Ishikawa (cell line): ENCODE measurements around the gene NR5A1.

Experiments used
- EGR1 ChIP-seq: IDR thresholded peaks from 2 replicates; pipeline ENCODE4 v1.6.1; 2012
- EP300 ChIP-seq: IDR thresholded peaks from 2 replicates; pipeline ENCODE4 v1.6.1; 2012; ENCODE audit warnings: borderline replicate concordance
- MAX ChIP-seq: IDR thresholded peaks from 2 replicates; pipeline ENCODE4 v1.6.1; 2012
- NFIC ChIP-seq: IDR thresholded peaks from 2 replicates; pipeline ENCODE4 v1.6.1; 2012
- RAD21 ChIP-seq: IDR thresholded peaks from 2 replicates; pipeline ENCODE4 v1.6.1; 2012; ENCODE audit warnings: low read depth
- TAF1 ChIP-seq: IDR thresholded peaks from 2 replicates; pipeline ENCODE4 v1.6.1; 2012; ENCODE audit warnings: low read depth, mild to moderate bottlenecking
- YY1 ChIP-seq: IDR thresholded peaks from 2 replicates; pipeline ENCODE4 v1.6.1; 2012; ENCODE audit warnings: low read depth

- TF ChIP-seq RAD21 (no peak), TAF1 (no peak), EP300 (no peak), MAX (no peak), YY1 (no peak), EGR1 (no peak), NFIC (no peak)
These were observed 19.0 kb upstream of the NR5A1 start for GRCh38 chr9:124526174-124526573.
